Heart right ventricle (tissue), 16 donors: ENCODE data around the gene ADGRA1. TPM values are rescaled to one million over a fixed set of nuclear protein-coding genes. Genes with fewer than 3 reads are reported as not detected.

ENCODE experiments used
- ATAC-seq, 8 donors: fragments of 200-7000 bp; cut with Tn5 transposase; one replicate each; pipeline ENCODE4 v1.9.1; 2020; ENCODE audit warnings: mild to moderate bottlenecking in 8 of 8, moderate library complexity in 8 of 8, moderate number of reproducible peaks in 1 of 8
- DNase-seq, 2 donors: peaks; one replicate each; pipeline ENCODE4 v3.0.0-alpha.2; 2020
- H3K27ac ChIP-seq, 10 donors: fragments of 200-600 bp; sonication (generic) in 2 of 10; one replicate each; pipeline versions ENCODE4 v1.5.0 to v1.8.0; 2020 to 2022; ENCODE audit warnings: mild to moderate bottlenecking in 3 of 10
- H3K27me3 ChIP-seq, 7 donors: fragments of 200-600 bp; one replicate each; pipeline ENCODE4 v1.8.0; 2021 to 2022; ENCODE audit warnings: mild to moderate bottlenecking in 2 of 7
- H3K36me3 ChIP-seq, 9 donors: fragments of 200-600 bp; sonication (generic) in 1 of 9; one replicate each; pipeline versions ENCODE4 v1.5.0 to v1.8.0; 2020 to 2022; ENCODE audit warnings: mild to moderate bottlenecking in 2 of 9
- H3K4me1 ChIP-seq, 9 donors: fragments of 200-600 bp; sonication (generic) in 1 of 9; one replicate each; pipeline versions ENCODE4 v1.5.0 to v1.8.0; 2020 to 2022; ENCODE audit warnings: mild to moderate bottlenecking in 4 of 9
- H3K4me3 ChIP-seq, 10 donors: fragments of 200-600 bp; sonication (generic) in 2 of 10; one replicate each; pipeline versions ENCODE4 v1.5.0 to v1.8.0; 2020 to 2022; ENCODE audit warnings: mild to moderate bottlenecking in 7 of 10, moderate library complexity in 2 of 10
- H3K9me3 ChIP-seq, 11 donors: fragments of 200-600 bp in 10 of 11; sonication (generic) in 2 of 11; one replicate each; pipeline versions ENCODE4 v1.5.0 to v1.8.0; 2013 to 2022; ENCODE audit warnings: mild to moderate bottlenecking in 2 of 11, control low read depth in 1 of 11, moderate library complexity in 1 of 11
- CTCF ChIP-seq, 9 donors: fragments of 200-600 bp; sonication (generic) in 2 of 9; IDR thresholded peaks; one replicate each; pipeline versions ENCODE4 v1.5.0 to v1.8.0; 2021 to 2022; ENCODE audit warnings: antibody characterized with exemption in 9 of 9, mild to moderate bottlenecking in 5 of 9, moderate library complexity in 1 of 9
- WGBS, 2 donors: extraction: QIAGEN DNeasy Blood & Tissue Kit; methylation state at CpG; one replicate each; pipeline ENCODE4 v1.1.7; 2013; ENCODE audit warnings: inconsistent platforms in 1 of 2; 5-methylcytosine and 5-hydroxymethylcytosine counted together
- intact Hi-C, 10 donors: fragments of 100-400 bp; cut with DNase I; formaldehyde crosslinking; loops; one replicate each; pipeline versions ENCODE4 v1.11.1 to v1.14.2; 2022
- polyA plus RNA-seq, 2 donors: library from polyadenylated mRNA; stranded (reverse); fragments of 200-250 nt; gene quantifications; one replicate each; pipeline ENCODE4 v1.2.3, GENCODE V29; 2013
- total RNA-seq, 10 donors: library from RNA; stranded (reverse); fragmentation: NEBNext Ultra II Directional in 3 of 10; extraction: Animal tissue kit (Norgen Biotek cat#: 25700) in 3 of 10; gene quantifications; one replicate each; pipeline versions ENCODE4 v1.2.1 to v1.2.4, GENCODE V29; 2021 to 2023
- donor health status: Arrhythmogenic right ventricular cardiomyopathy.
- donor health status: ischemic (EF 13 %, LVEDD 7.1; RV severe dilation, severe dysfunction).
- donor health status: healthy with polysubstance abuse.
- donor health status: DM: no; HTN: yes; CAD: no.
- donor health status: DM: no; HTN: no; CAD: no.
- donor health status: ischemic (EF 25% LVEDD 6.9; RV normal size, moderate dysfunction).
- donor health status: ischemic (EF 25% LVEDD 5.7; RV mildly dilated, moderate dysfunction).
- donor health status: healthy.
- donor health status: DM: yes; HTN: yes; CAD: no.
- donor health status: Ischemic cardiomyopathy.
- donor health status: ischemic (EF 35%, LVEDD 5.7; RV mildly dilated, moderate dysfunction).
- donor health status: nonischemic (EF 11% LVEDD 7.7; RV severe dilation, severe dysfunction).
- donor health status: DM: yes; HTN: yes; CAD: no.
- donor health status: PGD.
- donor health status: ischemic (EF 29% LVEDD 5.4; RV normal size, mild dysfunction).
- donor health status: nonischemic (EF 23%, LVEDD 6.1; RV moderate dilation, normal function).

Gene ADGRA1
- total and polyA plus RNA-seq, 12 donors, result under 0.01 to 0.21 (median 0.11) TPM; not detected in 6

GRCh38 chr10:133097418-133097817, 9.7 kb downstream of the ADGRA1 start:
- Histone ChIP-seq H3K36me3 (no peaks in the 10 kb centered on the region), H3K4me3 (no peak overlapping the region), H3K4me1 (peaks cover 0 to 6% (median 0%) of the 10 kb centered on the region in 9 donors), H3K27me3 (peaks cover 0 to 74% (median 71%) of the 10 kb centered on the region in 7 donors), H3K9me3 (no peaks in the 10 kb centered on the region), H3K27ac (no peak overlapping the region)
- TF ChIP-seq CTCF (IDR thresholded peaks at IDR 0.05), result no peak
- ATAC-seq (no peak), DNase-seq (no peak)
- intact Hi-C loops, result no loop called here
- 84 to 87% methylated on average over 18 of the region's 18 CpGs for WGBS, 2 donors

GRCh38 chr10:133097961-133098360, 10.2 kb downstream of the ADGRA1 start:
- intact Hi-C loops, result no loop called here
- Histone ChIP-seq H3K9me3 (no peaks in the 10 kb centered on the region), H3K4me3 (no peak overlapping the region), H3K36me3 (no peaks in the 10 kb centered on the region), H3K4me1 (peaks cover 0 to 6% (median 0%) of the 10 kb centered on the region in 9 donors), H3K27ac (no peak overlapping the region), H3K27me3 (peaks cover under 1 to 79% (median 76%) of the 10 kb centered on the region in 7 donors)
- no peak for DNase-seq
- ATAC-seq, result no peak
- 73 to 79% methylated on average over 11 of the region's 11 CpGs for WGBS, 2 donors
- no peak for TF ChIP-seq CTCF (IDR thresholded peaks at IDR 0.05)

- ATAC-seq, result no peak
- Histone ChIP-seq H3K4me3 (no peak overlapping the region), H3K27ac (no peak overlapping the region), H3K27me3 (peaks cover 4 to 85% (median 80%) of the 10 kb centered on the region in 7 donors), H3K9me3 (no peaks in the 10 kb centered on the region), H3K4me1 (peaks cover 0 to 6% (median 0%) of the 10 kb centered on the region in 9 donors), H3K36me3 (no peaks in the 10 kb centered on the region)
- 72 to 74% methylated on average over 44 of the region's 44 CpGs for WGBS, 2 donors
- TF ChIP-seq CTCF (IDR thresholded peaks at IDR 0.05), result no peak
- no peak for DNase-seq
- intact Hi-C loops, result no loop called here
Measured at GRCh38 chr10:133098426-133099124, 10.9 kb downstream of the ADGRA1 start.

- Histone ChIP-seq H3K4me3 (no peak overlapping the region), H3K27me3 (peaks cover 4 to 93% (median 82%) of the 10 kb centered on the region in 7 donors), H3K4me1 (peaks cover 0 to 6% (median 0%) of the 10 kb centered on the region in 9 donors), H3K9me3 (no peaks in the 10 kb centered on the region), H3K36me3 (no peaks in the 10 kb centered on the region), H3K27ac (no peak overlapping the region)
- DNase-seq, result no peak
- intact Hi-C loops, result no loop called here
- 60 to 70% methylated on average over 5 of the region's 5 CpGs for WGBS, 2 donors
- no peak for ATAC-seq
- no peak for TF ChIP-seq CTCF (IDR thresholded peaks at IDR 0.05)
Measured at GRCh38 chr10:133099571-133099970, 11.8 kb downstream of the ADGRA1 start.
